ENCODE data around the gene LIFR.

Gene LIFR

DNA sequence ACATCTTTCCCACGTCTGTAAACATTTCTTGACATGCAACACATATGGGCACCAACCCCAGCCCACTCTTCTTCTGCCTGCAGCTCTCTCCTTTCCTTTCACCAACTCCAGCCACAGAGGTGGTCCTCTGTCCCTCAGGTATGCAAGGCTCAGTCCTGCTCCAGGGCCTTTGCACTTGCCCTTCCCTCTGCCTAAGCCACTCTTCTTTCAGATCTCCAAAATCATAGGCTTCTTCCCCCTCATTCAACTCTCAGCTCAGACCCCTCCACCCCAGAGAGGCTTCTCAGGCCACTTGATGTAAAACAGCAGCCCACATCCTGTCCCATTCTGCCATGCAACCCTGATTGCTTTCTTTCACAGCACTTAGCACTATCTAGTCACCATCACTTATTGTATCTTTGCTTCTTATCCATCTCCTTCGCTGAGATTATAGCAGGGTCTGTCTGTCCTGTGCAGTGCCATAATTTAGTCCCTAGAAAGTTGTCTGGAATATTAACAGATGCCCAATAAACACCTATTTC lies 3.4 kb downstream of the LIFR start:
- DNase-seq (ENCODE audit: low read depth): no peak
- TF ChIP-seq, protein P1, sequence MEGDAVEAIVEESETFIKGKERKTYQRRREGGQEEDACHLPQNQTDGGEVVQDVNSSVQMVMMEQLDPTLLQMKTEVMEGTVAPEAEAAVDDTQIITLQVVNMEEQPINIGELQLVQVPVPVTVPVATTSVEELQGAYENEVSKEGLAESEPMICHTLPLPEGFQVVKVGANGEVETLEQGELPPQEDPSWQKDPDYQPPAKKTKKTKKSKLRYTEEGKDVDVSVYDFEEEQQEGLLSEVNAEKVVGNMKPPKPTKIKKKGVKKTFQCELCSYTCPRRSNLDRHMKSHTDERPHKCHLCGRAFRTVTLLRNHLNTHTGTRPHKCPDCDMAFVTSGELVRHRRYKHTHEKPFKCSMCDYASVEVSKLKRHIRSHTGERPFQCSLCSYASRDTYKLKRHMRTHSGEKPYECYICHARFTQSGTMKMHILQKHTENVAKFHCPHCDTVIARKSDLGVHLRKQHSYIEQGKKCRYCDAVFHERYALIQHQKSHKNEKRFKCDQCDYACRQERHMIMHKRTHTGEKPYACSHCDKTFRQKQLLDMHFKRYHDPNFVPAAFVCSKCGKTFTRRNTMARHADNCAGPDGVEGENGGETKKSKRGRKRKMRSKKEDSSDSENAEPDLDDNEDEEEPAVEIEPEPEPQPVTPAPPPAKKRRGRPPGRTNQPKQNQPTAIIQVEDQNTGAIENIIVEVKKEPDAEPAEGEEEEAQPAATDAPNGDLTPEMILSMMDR (conservative IDR thresholded peaks at IDR 0.05; ENCODE audit: control insufficient read depth, insufficient read depth, low read depth, low read length): no peak
- no peak overlapping the region for H3K4me3 ChIP-seq (ENCODE audit: control insufficient read depth, low read depth, low read length)

DNA sequence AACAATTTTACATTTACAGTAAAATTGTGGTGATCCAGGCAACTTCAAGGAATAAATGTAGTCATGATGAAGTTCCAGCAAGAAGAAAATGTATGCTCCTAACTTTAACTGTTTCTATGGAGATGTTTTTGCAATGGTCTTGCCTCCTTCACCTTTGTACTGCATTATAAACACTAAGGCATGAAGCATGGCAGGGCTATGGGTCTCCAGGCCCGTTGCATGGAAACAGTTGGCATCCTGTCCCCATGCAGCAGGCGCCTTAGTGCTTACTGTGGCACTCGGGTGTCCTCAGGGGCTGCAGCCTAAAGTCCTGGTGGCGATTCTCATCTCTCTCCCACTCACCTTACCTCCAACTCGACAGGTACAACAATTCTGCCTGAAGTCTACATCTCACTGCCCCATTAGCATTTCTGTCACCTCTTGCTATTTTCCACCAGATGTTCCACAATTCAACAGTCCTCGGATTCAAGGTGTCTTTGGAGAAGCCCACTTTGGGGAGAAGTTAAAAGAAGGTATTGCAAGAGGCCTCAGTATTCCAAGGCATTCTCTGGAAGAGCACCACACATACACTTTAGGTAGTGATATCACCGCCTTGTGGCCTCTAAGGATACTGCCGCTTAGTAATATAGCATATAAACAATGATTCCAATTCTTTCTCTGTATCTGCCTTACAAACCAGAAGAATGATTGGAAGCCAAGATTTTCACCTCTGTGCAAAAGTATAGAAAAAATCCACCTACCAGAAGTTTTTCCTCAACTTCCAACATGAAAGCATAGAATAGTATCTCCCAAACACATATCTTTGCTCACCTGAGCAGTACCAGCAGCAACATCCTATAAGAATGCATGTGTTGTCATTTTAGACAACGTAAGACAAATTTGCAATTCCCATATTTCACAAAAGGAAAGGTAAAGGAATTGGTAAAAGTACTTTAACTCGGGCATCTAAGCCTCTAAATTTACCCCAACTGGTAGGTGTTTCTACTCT lies 5.1 kb downstream of the LIFR start:
- TF ChIP-seq, protein P1 (conservative IDR thresholded peaks at IDR 0.05; ENCODE audit: control insufficient read depth, insufficient read depth, low read depth, low read length): peak; percentile 82
- no peak overlapping the region for H3K4me3 ChIP-seq (ENCODE audit: control insufficient read depth, low read depth, low read length)
- DNase-seq (ENCODE audit: low read depth): peak; percentile 78

DNA sequence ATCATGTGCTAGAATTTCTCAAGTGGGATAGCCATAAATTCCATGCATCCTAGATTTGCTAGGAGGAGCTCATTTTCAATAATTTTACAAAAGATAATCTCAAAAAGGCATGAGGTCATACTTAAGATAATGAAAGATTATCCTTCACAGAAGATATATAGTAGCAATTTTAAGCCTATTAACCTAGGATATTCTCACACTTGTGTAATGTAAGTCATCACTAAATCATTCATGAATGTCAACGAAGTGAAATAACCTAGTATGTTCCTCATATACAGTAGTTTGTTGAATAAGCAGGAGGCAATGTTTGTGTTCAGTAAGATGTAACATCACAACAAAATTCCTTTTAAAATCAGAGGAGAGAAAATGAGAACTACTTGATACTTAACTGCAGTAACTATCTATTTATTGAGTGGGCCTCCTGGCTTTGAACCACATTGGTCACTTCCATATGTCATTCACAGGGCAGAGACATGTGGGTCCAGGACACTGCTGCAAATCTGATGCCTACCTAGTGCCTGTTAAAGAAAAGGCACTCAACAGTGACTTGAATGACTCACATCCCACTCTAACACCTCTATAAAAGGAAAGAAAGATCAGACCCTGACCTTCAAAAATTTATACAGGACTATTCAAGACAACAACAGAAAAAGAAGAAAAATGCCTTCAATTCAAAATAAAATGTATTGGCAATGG lies 8.2 kb downstream of the LIFR start:
- TF ChIP-seq, protein P1 (conservative IDR thresholded peaks at IDR 0.05; ENCODE audit: control insufficient read depth, insufficient read depth, low read depth, low read length): no peak

DNA sequence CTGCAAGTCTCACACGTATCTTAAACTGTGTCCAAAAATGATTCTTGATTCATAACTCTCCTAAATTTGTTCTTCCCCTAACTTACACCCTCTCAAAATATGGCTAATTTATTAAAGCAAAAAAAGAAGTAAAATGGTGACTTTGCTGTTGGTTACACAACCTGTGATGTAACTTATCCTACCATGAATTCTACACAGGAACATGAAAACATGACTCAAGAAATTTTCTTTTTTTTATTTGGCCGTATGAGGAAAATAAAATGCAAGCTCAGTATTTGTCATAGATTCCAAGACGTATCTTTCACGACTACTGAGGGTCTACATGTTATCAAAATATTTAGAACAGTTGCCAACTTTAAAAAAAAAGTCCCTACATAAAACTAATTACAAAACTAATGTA lies 9.2 kb downstream of the LIFR start:
- H3K4me3 ChIP-seq (ENCODE audit: control insufficient read depth, low read depth, low read length): no peak overlapping the region
- DNase-seq (ENCODE audit: low read depth): peak; percentile 58
- TF ChIP-seq, protein P1 (conservative IDR thresholded peaks at IDR 0.05; ENCODE audit: control insufficient read depth, insufficient read depth, low read depth, low read length): no peak

More for the DNA sequence above, 8.2 kb downstream of the LIFR start:
- H3K4me3 ChIP-seq (ENCODE audit: control insufficient read depth, low read depth, low read length): no peak overlapping the region
- DNase-seq (ENCODE audit: low read depth): no peak

DNA sequence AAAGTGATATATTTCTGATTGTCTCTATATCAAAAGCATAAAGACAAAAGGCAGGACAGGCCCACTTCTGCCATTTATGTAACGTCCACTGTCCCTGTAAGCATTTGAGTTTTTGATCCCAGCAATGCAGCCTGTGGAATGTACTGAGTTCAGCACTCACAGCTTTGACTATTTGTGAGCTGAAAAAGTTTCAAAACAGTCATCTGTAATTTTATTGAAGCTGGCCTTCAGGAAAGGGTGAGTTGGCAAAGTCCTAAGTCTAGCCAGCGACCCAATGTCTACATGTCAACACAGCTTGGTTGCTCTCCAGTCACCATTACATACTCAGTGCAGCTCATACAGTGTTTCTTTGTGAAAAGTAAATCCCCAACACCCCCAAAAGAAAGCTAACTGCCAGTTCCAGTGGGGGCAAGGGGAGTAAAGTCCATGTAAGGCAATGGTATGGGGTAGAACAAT lies 9.7 kb downstream of the LIFR start:
- DNase-seq (ENCODE audit: low read depth): no peak
- H3K4me3 ChIP-seq (ENCODE audit: control insufficient read depth, low read depth, low read length): no peak overlapping the region
- TF ChIP-seq, protein P1 (conservative IDR thresholded peaks at IDR 0.05; ENCODE audit: control insufficient read depth, insufficient read depth, low read depth, low read length): no peak

DNA sequence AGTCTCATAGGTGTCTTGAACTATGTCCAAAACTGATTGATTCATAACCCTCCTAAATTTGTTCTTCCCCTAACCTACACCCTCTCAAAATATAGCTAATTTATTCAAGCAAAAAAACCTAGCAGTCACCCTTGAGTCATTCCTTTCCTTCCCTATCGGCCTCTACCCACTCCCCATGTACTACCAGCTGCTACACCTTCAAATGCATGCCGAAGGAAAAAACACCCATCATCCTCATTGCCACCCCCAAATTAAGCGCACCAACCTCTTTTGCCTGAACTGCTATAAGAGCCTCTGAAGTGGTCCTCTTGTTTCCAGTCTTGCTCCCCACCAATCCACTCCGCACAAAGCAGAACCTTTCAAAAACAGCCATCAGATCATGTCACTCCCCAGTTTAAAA lies 12.6 kb downstream of the LIFR start:
- TF ChIP-seq, protein P1 (conservative IDR thresholded peaks at IDR 0.05; ENCODE audit: control insufficient read depth, insufficient read depth, low read depth, low read length): no peak
- no peak overlapping the region for H3K4me3 ChIP-seq (ENCODE audit: control insufficient read depth, low read depth, low read length)
- no peak for DNase-seq (ENCODE audit: low read depth)
